Sciatic nerve (tissue), 2 donors: ENCODE measurements around the gene MAS1. TPM values are rescaled to one million over a fixed set of nuclear protein-coding genes. Genes with fewer than 3 reads are reported as not detected.

Experiments used
- ATAC-seq: fragments of 200-7000 bp; cut with Tn5 transposase; one replicate; pipeline ENCODE4 v1.9.1; 2020; ENCODE audit warnings: mild to moderate bottlenecking, moderate library complexity
- DNase-seq: peaks from one replicate; pipeline ENCODE4 v3.0.0-alpha.2; 2020; ENCODE audit warnings: low spot score
- intact Hi-C: fragments of 100-400 bp; cut with DNase I; formaldehyde crosslinking; loops from one replicate; pipeline ENCODE4 v1.14.2; 2022
- total RNA-seq: library from RNA; stranded (reverse); fragmentation: NEBNext Ultra II Directional; extraction: Animal tissue kit (Norgen Biotek cat#: 25700); gene quantifications from one replicate; pipeline ENCODE4 v1.2.1, GENCODE V29; 2021
- donor health status: DM: no; HTN: no; CAD: no.
- donor health status: DM: no; HTN: no; CAD: no.

Gene MAS1
- total RNA-seq, 1 donor from 2014 or later = not detected

DNA sequence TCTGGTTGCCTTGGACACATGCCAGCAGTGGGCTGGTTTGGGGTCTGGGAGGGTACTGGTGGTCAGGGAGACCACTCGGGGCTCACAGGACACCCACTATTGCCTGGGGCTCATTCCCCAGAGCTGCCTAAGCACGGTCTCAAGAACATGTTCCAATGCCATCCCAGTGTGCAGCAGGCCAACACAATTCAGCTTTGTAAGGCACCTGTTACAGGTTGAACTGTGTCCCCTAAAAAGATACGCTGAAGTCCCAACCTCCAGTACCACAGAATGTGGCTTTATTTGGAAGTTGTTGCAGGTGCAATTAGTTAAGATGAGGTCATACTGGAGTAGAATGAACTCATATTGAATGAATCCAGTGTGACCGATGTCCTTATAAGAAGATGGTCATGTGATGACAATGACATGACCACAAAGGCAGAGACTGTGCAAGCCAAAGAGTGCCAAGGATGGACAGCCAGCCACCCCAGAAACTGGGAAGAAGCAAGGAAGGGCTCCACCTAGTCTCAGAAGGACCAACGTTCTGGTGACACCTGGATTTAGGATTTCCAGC is 13.5 kb upstream of the MAS1 start:
- ATAC-seq (no peak), DNase-seq (no peak)
- intact Hi-C loops = no loop called here

DNA sequence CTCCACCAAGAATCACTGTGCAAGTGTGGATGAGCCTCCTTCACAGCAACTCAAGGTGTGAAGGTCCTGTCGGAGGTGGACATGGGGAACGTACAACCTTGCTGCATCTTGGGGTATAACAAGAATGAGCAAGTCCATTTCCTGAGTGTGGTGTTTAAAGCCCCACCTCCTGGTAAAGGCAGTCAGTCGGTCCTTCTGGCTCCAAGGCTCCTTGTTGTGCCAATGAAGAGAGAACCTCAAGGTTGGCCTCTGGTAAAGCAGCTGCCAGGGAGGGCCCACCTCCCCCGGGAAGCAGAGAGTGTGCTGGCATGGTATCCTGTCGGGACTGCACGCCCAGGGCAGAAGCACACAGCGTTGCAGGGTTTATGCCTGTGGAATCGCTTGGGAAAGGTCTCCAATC is 12.4 kb upstream of the MAS1 start:
- ATAC-seq (no peak), DNase-seq (no peak)
- intact Hi-C loops = no loop called here

DNA sequence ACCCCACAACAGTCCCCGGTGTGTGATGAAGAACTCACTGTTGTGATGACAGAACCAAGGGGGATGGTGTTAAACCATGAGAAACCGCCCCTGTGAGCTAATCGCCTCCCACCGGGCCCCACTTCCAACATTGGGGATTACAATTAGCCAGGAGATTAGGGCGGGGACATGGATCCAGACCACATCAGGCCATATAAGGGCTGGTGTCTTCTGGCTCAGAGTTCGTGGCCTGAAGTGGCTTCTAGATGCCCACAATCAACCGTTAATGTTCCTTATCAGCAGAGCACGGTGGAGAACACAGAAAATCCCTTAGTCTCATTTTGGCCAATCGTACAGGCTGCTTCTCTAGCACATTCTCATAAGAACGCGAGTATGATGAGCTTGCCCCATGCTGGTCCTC is 10.9 kb upstream of the MAS1 start:
- intact Hi-C loops = no loop called here
- ATAC-seq (no peak), DNase-seq (no peak)

DNA sequence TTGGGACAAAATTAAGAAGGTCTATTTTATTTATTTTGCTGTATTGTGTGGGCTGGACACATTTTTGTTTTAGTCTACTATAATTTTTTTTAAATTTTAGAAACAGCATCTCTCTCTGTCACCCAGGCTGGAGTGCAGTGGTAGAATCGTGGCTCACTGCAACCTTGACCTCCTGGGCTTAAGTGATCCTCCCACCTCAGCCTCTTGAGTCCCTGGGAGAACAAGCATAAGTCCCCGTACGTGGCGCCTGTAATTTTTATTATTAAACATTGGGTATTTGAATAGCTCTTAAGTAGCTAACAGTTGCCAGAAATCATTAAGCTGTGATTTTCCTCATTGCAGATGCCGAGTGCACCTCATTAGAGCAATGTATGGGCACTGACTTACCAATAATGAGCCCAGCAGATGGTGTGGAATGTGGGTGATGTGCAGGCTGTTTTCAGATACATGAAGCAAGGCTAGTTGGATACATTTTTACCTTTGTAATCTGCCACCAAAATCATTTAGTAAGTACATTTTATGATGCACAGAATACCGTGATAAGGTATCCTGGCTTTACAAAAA is 10.3 kb upstream of the MAS1 start:
- DNase-seq (no peak), ATAC-seq (no peak)
- intact Hi-C loops = no loop called here

DNA sequence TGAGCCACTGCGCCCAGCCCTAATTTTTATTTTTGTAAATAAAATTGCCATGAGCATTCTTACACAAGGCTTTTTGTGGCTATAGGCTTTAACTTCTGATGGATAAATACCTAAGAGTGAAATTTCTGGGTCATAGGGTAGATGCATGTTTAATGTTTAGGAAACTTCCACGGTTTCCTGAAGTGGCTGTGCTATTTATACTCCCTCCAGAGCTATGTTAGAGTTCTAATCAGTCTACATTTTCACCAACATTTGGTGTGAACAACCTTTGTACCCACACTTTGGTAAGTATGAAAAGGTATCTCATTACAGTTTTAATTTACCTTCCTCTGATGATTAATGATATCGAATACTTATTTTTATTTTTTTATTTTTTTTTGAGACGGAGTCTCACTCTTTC is 6.1 kb upstream of the MAS1 start:
- no peak for DNase-seq
- intact Hi-C loops = no loop called here
- ATAC-seq = no peak

DNA sequence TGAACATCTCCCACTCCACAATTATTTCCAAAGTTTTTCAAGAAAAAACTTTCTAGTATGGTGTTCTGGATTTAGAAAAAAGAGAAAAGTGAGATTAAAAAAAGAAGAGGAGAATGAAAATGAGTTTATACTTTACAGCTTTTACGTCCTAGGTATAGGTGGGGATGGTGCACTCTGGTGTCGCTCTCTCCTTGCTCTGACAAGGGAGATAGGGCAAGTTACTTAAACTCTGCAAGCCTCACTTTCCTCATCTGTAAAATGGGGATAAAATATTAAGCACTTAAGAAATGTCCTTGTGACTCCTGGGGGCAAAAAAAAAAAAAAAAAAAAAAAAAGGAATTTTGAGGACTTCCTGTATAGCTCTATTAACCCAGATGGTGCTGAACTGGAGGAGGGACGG is 4.5 kb upstream of the MAS1 start:
- no peak for DNase-seq
- no peak for ATAC-seq
- intact Hi-C loops = no loop called here

DNA sequence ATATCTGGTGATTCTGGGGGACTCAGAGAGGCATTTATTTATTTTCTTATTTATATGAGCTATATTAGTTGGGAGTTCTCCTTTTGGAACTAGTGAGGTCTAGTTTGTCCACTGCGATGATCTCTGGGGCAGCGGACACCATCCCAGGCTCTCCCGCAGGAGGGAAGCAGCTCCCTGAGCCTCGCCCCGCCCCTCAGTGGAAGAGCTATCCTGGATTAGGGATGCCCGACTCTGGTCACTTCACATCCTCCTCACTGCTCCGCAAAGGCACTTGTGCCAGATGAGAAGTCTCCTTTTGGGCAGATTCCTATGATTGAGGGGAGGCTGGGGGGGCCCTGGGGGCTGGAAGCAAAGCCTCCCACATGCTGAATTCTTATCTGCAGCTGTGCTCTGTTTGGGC is 3.6 kb upstream of the MAS1 start:
- ATAC-seq (no peak), DNase-seq (no peak)
- intact Hi-C loops = no loop called here

DNA sequence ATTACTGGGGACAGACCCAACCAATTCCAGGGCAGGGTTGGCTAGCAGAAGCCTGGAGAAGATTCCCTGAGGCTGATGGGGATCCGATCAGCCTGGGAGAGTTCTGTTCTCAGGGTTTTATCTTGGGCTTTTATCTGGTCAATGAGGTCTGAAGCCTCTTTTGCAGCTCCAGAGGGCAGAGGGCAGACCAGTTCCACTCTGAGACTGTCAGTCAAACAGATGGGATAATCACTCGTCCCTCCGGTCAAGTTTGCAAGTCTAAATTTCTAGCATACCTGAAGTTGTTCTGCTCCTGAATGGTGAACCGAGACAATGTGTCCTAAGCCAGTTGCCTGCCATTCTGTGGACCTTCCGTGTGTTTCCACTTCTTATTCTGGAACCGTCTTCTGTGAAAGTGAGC is 3.0 kb upstream of the MAS1 start:
- DNase-seq (no peak), ATAC-seq (no peak)
- intact Hi-C loops = no loop called here

DNA sequence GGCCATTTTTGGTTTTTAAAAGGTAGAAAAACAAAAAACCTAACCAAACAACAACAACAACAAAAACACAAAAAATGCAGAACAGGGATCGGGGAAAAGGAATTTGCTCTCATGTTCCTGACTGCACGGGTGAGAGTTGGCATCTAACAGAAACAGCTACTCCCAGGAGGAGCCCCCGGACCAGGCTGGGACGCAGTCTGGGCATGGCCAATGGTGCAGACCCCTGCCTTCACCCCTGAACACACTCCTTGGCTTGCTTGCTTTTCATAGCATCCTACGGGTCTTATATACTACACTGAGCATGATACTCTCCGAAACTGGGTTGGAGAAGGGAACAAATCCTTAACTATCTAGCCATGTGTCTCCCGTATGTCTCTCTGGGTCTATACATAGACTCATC is 587 bp upstream of the MAS1 start:
- no peak for DNase-seq
- intact Hi-C loops = no loop called here

DNA sequence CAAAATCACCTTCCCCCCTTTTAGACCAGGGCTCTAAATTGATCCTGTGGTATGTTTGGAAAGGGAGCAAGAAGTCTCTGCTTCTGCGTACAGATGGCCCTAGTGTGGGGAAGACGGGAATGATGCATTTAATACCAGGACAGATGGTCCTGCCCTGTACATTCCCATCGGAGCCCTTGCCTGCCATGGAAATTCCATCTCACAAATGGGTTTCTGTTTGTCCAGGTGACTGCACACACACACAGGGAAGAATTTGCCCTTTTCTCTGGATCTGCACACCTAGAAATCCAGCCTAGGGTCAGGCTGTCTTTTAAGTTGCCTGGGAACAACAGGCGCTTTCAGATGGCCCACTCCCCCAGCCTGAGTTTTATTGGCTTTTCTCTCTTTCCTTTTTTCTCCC is 1.3 kb downstream of the MAS1 start:
- intact Hi-C loops = no loop called here
- no peak for DNase-seq
- ATAC-seq = no peak

More for the DNA sequence above, 587 bp upstream of the MAS1 start:
- no peak for ATAC-seq

DNA sequence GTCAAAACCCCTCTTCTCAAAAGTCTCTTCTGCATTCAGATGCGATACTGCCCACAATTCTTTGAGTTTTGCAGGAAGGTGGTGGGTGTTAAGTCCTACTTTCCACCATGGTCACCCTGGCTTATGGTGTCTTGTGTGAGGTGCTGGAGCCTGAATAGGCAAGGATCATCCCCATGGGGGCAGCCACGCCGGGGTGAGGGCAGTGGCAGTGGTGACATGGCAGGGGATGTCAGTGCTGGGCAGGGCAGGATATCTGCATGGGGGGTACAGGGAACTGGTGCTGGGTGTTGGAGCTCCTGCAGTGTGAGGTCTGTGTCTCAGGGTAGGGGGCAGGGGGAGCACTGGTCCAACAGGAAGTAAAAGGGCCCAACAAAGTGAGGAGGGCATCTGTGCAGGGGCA is 2.3 kb downstream of the MAS1 start:
- ATAC-seq = no peak
- intact Hi-C loops = no loop called here

DNA sequence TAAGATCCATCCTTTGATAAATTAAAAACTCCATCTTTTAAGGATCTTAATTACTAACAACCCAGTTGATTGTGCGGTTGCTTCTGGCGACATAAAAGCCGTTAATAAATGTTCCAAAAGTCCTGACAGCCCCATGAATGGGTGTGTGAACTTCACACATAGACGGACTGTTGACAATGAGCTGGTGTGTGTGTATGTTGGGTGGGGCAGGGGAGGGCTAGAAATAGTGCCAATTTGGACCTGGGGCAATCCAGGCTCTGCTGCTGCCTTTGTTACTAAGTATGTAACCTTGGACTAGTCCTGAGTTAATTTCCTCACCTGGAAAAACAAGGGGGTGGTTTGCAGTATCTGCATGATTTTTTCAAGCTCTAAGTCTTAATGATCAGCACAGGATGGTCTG is 4.2 kb downstream of the MAS1 start:
- no peak for DNase-seq
- intact Hi-C loops = no loop called here
- no peak for ATAC-seq

More for the DNA sequence above, 2.3 kb downstream of the MAS1 start:
- no peak for DNase-seq

DNA sequence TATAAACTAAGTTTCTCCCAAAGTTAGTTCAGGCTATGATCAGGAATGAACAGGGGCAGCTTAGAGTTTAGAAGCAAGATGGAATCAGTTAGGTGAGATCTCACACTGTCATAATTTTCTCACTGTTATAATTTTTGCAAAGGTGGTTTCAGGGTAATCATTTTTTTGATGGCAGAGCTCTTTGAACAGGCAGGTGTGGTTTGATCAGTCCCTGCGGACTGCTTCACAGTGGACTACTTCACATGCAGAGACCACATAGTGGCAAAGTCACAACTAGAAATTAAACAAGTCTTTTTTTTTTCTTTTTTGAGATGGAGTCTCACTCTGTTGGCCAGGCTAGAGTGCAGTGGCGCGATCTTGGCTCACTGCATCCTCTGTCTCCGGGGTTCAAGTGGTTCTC is 6.8 kb downstream of the MAS1 start:
- ATAC-seq (no peak), DNase-seq (peak; percentile 10)
- intact Hi-C loops = no loop called here

DNA sequence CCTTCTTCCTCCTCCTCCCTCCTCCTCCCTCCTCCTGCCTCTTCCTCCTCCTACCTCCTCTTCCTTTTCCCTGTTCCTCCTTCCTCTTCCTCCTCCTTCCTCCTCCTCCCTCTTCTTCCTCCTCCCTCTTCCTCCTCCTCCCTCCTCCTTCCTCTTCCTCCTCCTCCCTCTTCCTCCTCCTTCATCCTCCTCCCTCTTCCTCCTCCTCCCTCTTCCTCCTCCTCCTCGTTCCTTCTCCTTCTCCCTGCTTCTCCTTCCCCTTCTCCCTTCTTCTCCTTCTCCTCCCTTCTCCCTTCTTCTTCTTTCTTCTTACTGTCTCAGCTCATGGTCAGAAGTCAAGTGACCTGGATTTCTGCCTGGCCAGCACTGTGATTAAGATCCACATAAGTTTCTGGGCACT is 7.7 kb downstream of the MAS1 start:
- ATAC-seq = no peak
- intact Hi-C loops = no loop called here
- DNase-seq = no peak

DNA sequence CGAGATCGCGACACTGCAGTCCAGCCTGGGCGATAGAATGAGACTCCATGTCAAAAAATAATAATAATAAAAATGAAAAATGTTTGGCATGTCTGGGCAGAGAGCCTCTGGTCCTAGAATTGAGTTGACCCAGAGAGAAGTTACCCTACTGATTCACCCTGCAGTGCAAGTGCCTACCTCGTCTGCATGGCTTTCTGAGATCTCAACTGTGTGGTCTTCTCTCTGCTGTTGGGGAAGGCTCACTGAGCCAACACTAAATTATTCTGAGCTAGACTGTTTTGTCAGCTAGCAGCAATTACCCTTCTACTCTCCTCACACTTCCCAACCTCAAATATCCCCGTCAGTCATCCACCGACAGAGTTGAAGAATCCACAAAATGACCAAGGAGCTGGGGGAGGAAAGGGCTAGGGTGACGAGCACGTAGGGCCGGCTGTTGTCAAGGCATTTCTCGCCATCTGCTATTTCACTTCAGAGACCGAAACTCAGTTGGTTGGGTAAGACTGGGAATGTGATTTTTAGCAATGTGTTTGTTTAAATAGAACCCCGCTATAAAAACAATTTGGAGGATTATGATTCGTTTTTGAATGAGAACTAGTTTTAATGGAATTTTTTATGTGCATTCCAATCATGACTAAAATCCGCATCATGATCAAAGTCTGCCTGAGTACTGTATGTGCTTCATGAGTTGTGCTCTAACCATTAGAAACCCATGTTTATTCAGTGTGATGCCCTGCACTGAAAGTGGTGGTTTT is 9.4 kb downstream of the MAS1 start:
- intact Hi-C loops = no loop called here
- no peak for DNase-seq
- no peak for ATAC-seq

DNA sequence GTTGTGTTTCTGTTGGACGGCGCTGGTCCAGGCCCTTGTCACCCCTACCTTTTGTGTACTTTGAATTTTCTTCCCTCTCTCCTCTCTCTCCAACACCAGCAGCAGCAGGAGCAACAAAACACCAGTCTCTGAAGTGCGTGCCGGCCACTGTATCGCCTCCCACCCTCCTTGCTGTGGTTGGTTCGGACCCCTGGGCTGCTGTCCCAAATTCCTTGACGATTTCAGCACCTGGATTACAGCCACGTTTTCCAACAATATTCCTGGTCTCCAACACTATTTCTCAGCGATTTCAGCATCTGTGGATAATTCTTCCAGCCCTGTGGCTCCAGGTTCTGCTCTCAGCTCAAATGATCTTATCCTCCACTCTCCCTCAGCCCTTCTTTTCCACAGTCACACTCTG is 11.8 kb downstream of the MAS1 start:
- DNase-seq = no peak
- intact Hi-C loops = no loop called here
- no peak for ATAC-seq

DNA sequence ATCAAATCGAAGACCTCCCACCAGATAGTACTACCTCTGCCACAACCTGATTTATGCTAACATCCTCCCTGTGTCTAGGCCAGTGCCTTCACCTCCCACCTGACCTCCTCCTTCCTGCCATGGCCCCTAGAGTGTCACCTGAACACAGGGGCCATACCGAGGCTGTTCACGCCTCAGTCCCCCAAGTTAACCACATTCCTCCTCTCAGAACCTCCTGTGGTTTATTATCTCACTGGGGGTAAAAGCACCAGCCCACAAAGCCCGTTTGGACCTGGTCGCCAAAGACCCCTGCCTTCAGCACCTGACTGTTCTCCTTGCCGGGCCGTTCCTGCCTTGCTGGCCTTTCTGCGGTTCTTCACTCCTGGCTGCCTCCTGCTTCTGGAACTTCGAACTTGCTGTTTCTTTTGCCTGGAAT is 13.7 kb downstream of the MAS1 start:
- intact Hi-C loops = no loop called here
- no peak for ATAC-seq
- DNase-seq = no peak

DNA sequence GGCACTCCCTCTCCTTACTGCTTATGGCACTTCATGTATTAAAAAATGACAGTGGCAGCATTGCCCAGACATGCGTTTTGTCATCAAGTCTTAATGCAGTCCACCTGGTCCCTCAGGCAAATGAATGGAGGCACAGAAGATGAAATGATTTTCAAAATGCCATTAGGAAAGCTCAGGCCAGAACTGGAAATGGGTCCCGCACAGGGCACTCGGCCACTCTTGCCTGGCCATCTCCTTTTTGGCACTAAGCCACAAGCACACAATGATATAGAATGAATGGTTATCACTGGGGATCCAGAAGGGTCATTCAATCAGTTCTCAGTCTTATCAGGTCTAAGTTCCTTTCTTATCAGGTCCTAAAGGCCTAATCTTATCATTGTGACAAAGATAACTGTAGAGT is 15.6 kb downstream of the MAS1 start:
- intact Hi-C loops = no loop called here
- DNase-seq (no peak), ATAC-seq (no peak)

DNA sequence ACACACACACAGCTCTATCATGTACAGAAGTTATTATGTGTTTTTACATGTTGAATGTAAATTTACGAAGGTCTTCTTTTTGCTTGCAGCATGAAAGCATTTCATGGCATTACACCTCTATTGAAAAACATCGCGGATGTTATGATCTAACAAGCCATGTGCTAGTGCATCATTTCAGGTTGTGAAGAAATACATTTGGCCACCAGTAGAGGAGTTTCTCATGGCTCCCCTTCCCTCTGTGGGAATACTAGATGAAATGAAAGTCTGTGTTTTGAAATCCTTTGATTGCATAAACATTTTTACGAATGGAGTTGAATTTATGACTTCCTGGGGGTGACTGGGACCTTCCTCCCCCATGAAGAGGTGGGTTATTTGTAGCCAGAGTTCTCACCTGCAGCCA is 17.7 kb downstream of the MAS1 start:
- intact Hi-C loops = no loop called here
- ATAC-seq (peak; percentile 68), DNase-seq (no peak)

DNA sequence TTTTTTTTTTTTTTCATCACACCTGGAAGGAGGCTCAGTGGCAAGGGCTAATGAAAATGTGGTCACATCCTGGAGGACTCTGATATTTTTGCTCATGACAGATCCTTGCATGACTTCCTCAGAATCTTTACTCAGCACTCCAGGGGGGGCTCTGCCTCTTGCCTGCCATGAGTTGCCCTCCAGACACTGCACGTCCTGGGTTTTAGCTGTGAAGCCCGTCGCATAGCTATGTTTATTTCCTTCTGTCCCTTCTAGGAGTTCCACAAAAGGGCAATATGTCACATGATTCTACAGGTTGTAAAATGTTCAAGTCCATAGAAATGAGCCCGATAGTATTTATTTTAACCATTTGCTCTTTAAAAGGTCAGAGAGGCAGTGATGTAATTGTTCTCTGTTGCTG is 18.2 kb downstream of the MAS1 start:
- DNase-seq (no peak), ATAC-seq (no peak)
- intact Hi-C loops = no loop called here

DNA sequence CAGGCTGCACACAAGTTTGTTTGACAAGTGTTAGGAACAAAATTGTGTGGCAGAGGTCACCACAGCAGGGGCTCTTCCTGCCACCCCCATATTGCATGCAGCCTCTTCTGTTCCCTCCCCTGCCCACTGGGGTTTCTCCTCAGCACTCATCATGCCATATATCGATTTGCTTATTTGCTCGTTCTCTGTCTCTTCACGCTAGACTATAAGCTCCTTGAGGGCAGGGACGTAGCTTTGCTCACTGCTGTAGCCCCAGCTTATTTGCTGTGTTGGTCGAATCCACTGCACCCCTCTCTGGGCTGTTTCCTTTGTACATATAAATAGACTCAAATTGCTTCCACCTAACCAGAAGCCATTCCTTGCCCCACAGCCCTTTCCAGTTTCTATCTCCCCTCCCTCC is 19.6 kb downstream of the MAS1 start:
- intact Hi-C loops = no loop called here
- no peak for DNase-seq
- ATAC-seq = no peak
